CD8-positive, alpha-beta memory T cell (primary cell): Measurements from ENCODE around the gene SLC29A2. TPM values are rescaled to one million over a fixed set of nuclear protein-coding genes. Genes with fewer than 3 reads are reported as not detected.

Experiments
- CTCF ChIA-PET: fragments of 350-600 bp; sonication (Branson Sonifier 250); formaldehyde crosslinking; loops from one replicate; lab custom pipeline; 2021; ENCODE audit warnings: antibody characterized with exemption; lab: Charles Lee
- POLR2A ChIA-PET: fragments of 350-600 bp; sonication (Branson Sonifier 250); formaldehyde crosslinking; loops from one replicate; lab custom pipeline; 2021; ENCODE audit warnings: antibody characterized with exemption; lab: Charles Lee
- DNase-seq, 5 donors: peaks; one replicate each; pipeline versions ENCODE4 v3.0.0 to v3.0.0-alpha.2; 2020 to 2022; ENCODE audit warnings: mixed read lengths in 1 of 5
- H3K27ac ChIP-seq: one replicate; pipeline ENCODE4 v1.7.0; 2013; ENCODE audit warnings: low read depth, mild to moderate bottlenecking, low read length, moderate library complexity
- H3K27me3 ChIP-seq: 2 replicates; pipeline ENCODE4 v1.7.0; 2013; ENCODE audit warnings: low read length, mild to moderate bottlenecking; ENCODE audit not compliant: insufficient read depth, poor library complexity, severe bottlenecking
- H3K36me3 ChIP-seq: 2 replicates; pipeline ENCODE4 v1.7.0; 2013; ENCODE audit warnings: mild to moderate bottlenecking, low read length, moderate library complexity; ENCODE audit not compliant: insufficient read depth
- H3K4me1 ChIP-seq: 2 replicates; pipeline ENCODE4 v1.7.0; 2013; ENCODE audit warnings: mild to moderate bottlenecking, low read length, moderate library complexity; ENCODE audit not compliant: insufficient read depth
- H3K4me3 ChIP-seq: 2 replicates; pipeline ENCODE4 v1.7.0; 2013; ENCODE audit warnings: mild to moderate bottlenecking, low read length
- H3K9me3 ChIP-seq: 2 replicates; pipeline ENCODE4 v1.7.0; 2013; ENCODE audit warnings: mild to moderate bottlenecking, low read length
- H3K27ac Mint-ChIP-seq, 8 donors: one replicate each; pipeline ENCODE4 v1.8.0; 2020 to 2021; ENCODE audit warnings: mixed read lengths in 8 of 8, mild to moderate bottlenecking in 6 of 8, inconsistent platforms in 3 of 8, moderate library complexity in 3 of 8
- H3K27me3 Mint-ChIP-seq, 2 donors: one replicate each; pipeline ENCODE4 v1.8.0; 2020 to 2021; ENCODE audit warnings: mixed read lengths in 2 of 2, mild to moderate bottlenecking in 1 of 2, moderate library complexity in 1 of 2
- H3K36me3 Mint-ChIP-seq, 3 donors: one replicate each; pipeline ENCODE4 v1.8.0; 2020 to 2021; ENCODE audit warnings: mixed read lengths in 3 of 3, inconsistent platforms in 1 of 3, mild to moderate bottlenecking in 1 of 3
- H3K4me1 Mint-ChIP-seq, 3 donors: one replicate each; pipeline ENCODE4 v1.8.0; 2020 to 2021; ENCODE audit warnings: mixed read lengths in 3 of 3, inconsistent platforms in 1 of 3, mild to moderate bottlenecking in 1 of 3
- H3K4me3 Mint-ChIP-seq, 7 donors: one replicate each; pipeline ENCODE4 v1.8.0; 2020 to 2021; ENCODE audit warnings: mixed read lengths in 7 of 7, mild to moderate bottlenecking in 6 of 7, moderate library complexity in 4 of 7, inconsistent platforms in 2 of 7
- H3K9me3 Mint-ChIP-seq, 5 donors: one replicate each; pipeline ENCODE4 v1.8.0; 2020 to 2022; ENCODE audit warnings: mixed read lengths in 5 of 5, mild to moderate bottlenecking in 3 of 5, moderate library complexity in 2 of 5, inconsistent platforms in 1 of 5
- polyA plus RNA-seq: library from polyadenylated mRNA; unstranded; fragments of 300-500 nt; fragmentation: Illumina TruSeq; gene quantifications from one replicate; pipeline ENCODE4 v1.2.3, GENCODE V29; 2021
- total RNA-seq, 2 experiments: library from RNA; stranded (reverse); gene quantifications; one replicate each; pipeline ENCODE4 v1.2.3, GENCODE V29; 2021

The SLC29A2 gene
- total RNA-seq (1 to 10 TPM; 7.9 to 8.5 TPM), polyA plus RNA-seq (1.9 TPM)

DNA sequence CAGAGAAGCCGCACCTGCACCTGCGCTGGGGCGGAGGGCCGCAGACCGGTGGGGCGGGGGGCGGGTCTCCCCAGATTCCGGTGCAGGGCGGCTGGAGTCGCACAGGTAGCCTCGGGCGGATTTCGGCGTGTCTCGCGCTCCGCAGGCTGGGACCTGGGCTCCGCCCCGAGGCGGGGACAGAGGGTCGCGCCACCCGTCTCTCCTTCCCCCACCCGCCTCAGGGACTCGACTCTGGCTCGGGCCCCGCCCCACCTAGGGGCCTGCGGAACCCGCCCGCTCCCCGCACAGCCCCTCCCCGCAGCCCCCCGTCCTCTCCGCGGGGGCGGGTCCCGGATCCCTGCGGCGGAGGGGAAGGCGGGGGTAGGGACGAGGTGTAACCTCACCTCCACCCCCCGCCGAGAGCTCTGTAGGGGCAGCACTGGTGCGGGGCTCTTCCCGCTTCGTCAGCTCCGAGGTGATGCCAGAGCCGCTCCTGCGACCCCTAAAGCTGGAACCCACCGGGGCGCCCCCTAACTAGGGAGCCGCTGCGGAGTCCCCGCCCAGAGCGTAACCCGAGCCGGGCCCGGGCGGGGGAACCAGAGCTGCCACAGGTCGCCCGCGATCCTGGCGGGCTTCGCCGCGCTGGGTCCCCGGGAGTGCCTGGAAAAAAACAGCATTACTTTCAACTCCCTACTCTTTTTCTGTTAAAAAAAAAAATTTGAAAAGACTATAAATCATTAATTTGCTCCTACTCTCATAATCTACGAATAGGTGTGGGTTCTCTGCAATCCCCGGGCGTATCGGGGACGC is at the start of gene SLC29A2:
TSS of gene SLC29A2 (minus strand) at position 134 of the 789 bp plus-strand sequence. CDS start 169 bp downstream, outside the sequence.
- Mint-ChIP-seq H3K27me3 (peaks cover 0 to 3% of the 10 kb centered on the region in 2 donors), H3K27ac (peak within 1 kb of the TSS; percentile 78 to 95 (median 90)), H3K36me3 (peaks cover 0 to 2% (median 0%) of the 10 kb centered on the region in 3 donors), H3K4me1 (peaks cover 10 to 19% (median 19%) of the 10 kb centered on the region in 3 donors), H3K4me3 (peak within 1 kb of the TSS; percentile 85 to 95 (median 90)), H3K9me3 (no peaks in the 10 kb centered on the region)
- ChIA-PET CTCF (interaction anchor here (0.7 to 4.3 kb wide), 5 partner anchors 9 to 60 kb away, joined by 5 to 27 read pairs (median 8); partner anchors contain the start of gene BRMS1), POLR2A (interaction anchor here (0.6 to 2.1 kb wide), 12 partner anchors 14 to 498 kb away, joined by 3 to 22 read pairs (median 4); partner anchors contain the start of genes B4GAT1, CD248, SF3B2 and YIF1A)
- H3K36me3 ChIP-seq: no peaks in the 10 kb centered on the region
- H3K27ac ChIP-seq: peak within 1 kb of the TSS; percentile 72
- H3K4me3 ChIP-seq: peak within 1 kb of the TSS; percentile 66
- peak; percentile 68 to 86 (median 74) for DNase-seq
- H3K9me3 ChIP-seq: no peaks in the 10 kb centered on the region
- no peaks in the 10 kb centered on the region for H3K27me3 ChIP-seq
- peaks cover 7% of the 10 kb centered on the region for H3K4me1 ChIP-seq

DNA sequence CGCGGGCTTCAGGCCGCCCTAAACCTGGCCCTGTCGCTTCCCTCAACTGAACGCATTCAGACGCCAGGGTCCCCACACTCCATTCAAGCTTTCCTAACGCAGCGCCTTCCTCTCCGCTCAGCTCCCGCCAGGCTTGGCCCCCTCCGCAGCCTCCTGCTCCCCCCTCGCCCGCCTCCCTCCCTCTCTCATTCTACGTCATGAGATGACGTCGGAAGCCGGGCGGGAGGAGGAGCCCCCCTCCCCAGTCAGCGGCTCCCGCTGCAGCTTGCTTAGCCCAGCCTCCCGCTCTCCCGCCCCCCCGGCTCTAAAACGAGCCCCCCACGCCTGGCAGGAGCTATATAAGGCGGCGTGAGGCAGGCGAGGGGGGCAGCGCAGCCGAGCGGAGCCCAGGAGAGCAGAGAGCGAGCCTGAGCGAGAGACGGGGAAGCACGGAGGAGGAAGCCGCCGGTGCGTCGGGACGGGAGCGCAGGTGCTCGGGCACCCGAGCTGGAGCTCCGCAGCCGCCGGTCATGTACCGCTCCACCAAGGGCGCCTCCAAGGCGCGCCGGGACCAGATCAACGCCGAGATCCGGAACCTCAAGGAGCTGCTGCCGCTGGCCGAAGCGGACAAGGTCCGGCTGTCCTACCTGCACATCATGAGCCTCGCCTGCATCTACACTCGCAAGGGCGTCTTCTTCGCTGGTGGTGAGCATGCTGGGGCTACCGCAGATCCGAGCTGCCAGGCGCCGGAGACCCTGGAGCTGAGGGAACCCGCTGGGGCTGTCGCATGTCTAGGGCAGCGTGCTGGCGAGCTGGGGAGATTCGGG is 49.3 kb upstream of the SLC29A2 start, which contains the start of gene NPAS4:
TSS of gene NPAS4 (plus strand) at position 365 of the 806 bp plus-strand sequence. CDS start at position 510, 145 bp downstream.
- H3K27me3 Mint-ChIP-seq: peaks cover 33 to 38% of the 10 kb centered on the region in 2 donors
- peak within 1 kb of the TSS in 2 of 7 donors; percentile 18 to 25 for H3K4me3 Mint-ChIP-seq
- DNase-seq: no peak

DNA sequence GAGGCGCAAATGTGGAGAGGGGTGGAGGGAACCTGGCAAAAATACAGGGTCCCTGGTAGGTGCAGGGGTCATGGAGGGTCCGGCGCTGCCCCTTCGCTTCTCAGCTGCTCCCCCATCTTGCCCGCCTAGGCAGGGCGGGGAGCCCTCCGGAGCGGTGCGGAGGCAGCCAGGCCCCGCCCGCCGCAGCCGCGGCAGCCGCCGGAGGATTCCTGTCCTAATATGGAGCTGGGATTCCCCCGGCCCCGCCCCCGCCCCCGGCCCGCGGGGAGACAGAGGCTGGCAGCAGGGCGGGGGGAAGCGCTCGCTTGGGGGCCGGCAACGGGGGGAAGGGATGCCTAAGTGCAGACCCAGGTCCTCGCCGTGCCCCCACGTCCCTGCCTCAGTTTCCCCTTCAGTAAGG is 48.3 kb upstream of the SLC29A2 start:
- peaks cover 41 to 48% of the 10 kb centered on the region in 2 donors for H3K27me3 Mint-ChIP-seq
- peaks cover 0 to 3% (median 2%) of the 10 kb centered on the region in 5 donors for H3K9me3 Mint-ChIP-seq
- H3K36me3 ChIP-seq: no peaks in the 10 kb centered on the region
- peaks cover 35% of the 10 kb centered on the region for H3K27me3 ChIP-seq
- H3K27ac Mint-ChIP-seq: no peak overlapping the region
- H3K4me3 Mint-ChIP-seq: no peak overlapping the region
- ChIA-PET POLR2A (no interaction called here), CTCF (interaction anchor here (1.3 to 2.3 kb wide), 2 partner anchors 10 to 12 kb away, joined by 4 to 10 read pairs; no protein-coding TSS in a partner anchor)
- no peak for DNase-seq
- H3K4me1 Mint-ChIP-seq: peaks cover 5 to 13% (median 8%) of the 10 kb centered on the region in 3 donors
- no peaks in the 10 kb centered on the region for H3K9me3 ChIP-seq
- H3K4me1 ChIP-seq: no peaks in the 10 kb centered on the region
- no peaks in the 10 kb centered on the region for H3K36me3 Mint-ChIP-seq
- H3K4me3 ChIP-seq: no peak overlapping the region
- no peak overlapping the region for H3K27ac ChIP-seq

More for the DNA sequence above, 49.3 kb upstream of the SLC29A2 start, which contains the start of gene NPAS4:
- no peaks in the 10 kb centered on the region for H3K4me1 ChIP-seq
- peaks cover 5 to 13% (median 8%) of the 10 kb centered on the region in 3 donors for H3K4me1 Mint-ChIP-seq
- H3K36me3 ChIP-seq: no peaks in the 10 kb centered on the region
- no peak within 1 kb of the TSS for H3K4me3 ChIP-seq
- no peak within 1 kb of the TSS for H3K27ac ChIP-seq
- no peaks in the 10 kb centered on the region for H3K36me3 Mint-ChIP-seq
- H3K9me3 Mint-ChIP-seq: peaks cover 0 to 3% (median 2%) of the 10 kb centered on the region in 5 donors
- ChIA-PET CTCF (interaction anchor here (1.0 to 2.4 kb wide), 9 partner anchors 11 to 257 kb away, joined by 3 to 16 read pairs (median 7); partner anchors contain the start of genes MRPL11, PELI3, RBM4 and RBM4B), POLR2A (interaction anchor here (0.6 to 1.3 kb wide), 7 partner anchors 12 to 1291 kb away, joined by 3 to 5 read pairs (median 4); partner anchors contain the start of genes DPP3, MRPL11, RBM4B and YIF1A)
- H3K9me3 ChIP-seq: no peaks in the 10 kb centered on the region
- H3K27ac Mint-ChIP-seq: peak within 1 kb of the TSS in 2 of 8 donors; percentile 42 to 88
- peaks cover 32% of the 10 kb centered on the region for H3K27me3 ChIP-seq

DNA sequence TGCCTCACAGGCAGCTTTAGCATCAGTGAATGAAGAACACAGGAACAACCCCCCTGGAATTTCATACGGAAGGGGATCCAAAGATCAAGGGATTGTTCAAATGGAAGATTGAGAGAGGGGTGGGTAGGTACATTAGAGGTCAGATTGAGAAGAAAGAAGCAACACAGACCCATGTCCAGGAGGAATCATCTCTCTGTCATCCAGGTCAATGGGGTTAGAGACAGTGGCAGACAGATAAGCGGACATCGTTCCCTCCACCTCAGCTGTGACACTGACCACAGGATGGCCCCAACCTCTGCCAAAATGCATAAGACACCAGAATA is 47.4 kb upstream of the SLC29A2 start:
- Histone ChIP-seq H3K4me3 (no peak overlapping the region), H3K27me3 (peaks cover 36% of the 10 kb centered on the region), H3K9me3 (no peaks in the 10 kb centered on the region), H3K4me1 (no peaks in the 10 kb centered on the region), H3K27ac (no peak overlapping the region), H3K36me3 (no peaks in the 10 kb centered on the region)
- Mint-ChIP-seq H3K27ac (peak overlapping the region in 1 of 8 donors; percentile 86), H3K36me3 (no peaks in the 10 kb centered on the region), H3K4me3 (peak overlapping the region in 2 of 7 donors; percentile 36 to 78), H3K9me3 (peaks cover 0 to 3% (median 2%) of the 10 kb centered on the region in 5 donors), H3K4me1 (peaks cover 5 to 13% (median 8%) of the 10 kb centered on the region in 3 donors), H3K27me3 (peaks cover 47 to 57% of the 10 kb centered on the region in 2 donors)
- POLR2A ChIA-PET: no interaction called here
- DNase-seq: no peak
- CTCF ChIA-PET: interaction anchor here (1.3 kb wide), 1 partner anchor 11 kb away, joined by 4 read pairs; no protein-coding TSS in a partner anchor

GRCh38 chr11:66418168-66418985 is 46.8 kb upstream of the SLC29A2 start:
- ChIA-PET POLR2A (no interaction called here), CTCF (interaction anchor here (1.1 to 2.2 kb wide), 3 partner anchors 10 to 20 kb away, joined by 4 to 9 read pairs (median 4); partner anchors contain the start of gene MRPL11)
- Mint-ChIP-seq H3K4me1 (peaks cover 5 to 13% (median 8%) of the 10 kb centered on the region in 3 donors), H3K27me3 (peaks cover 47 to 63% of the 10 kb centered on the region in 2 donors), H3K27ac (peak overlapping the region in 2 of 8 donors; percentile 17 to 86), H3K4me3 (peak overlapping the region in 1 of 7 donors; percentile 78), H3K9me3 (peaks cover 0 to 3% (median 2%) of the 10 kb centered on the region in 5 donors), H3K36me3 (no peaks in the 10 kb centered on the region)
- peak; percentile 16 to 65 (median 22) for DNase-seq
- Histone ChIP-seq H3K27me3 (peaks cover 36% of the 10 kb centered on the region), H3K27ac (no peak overlapping the region), H3K4me3 (no peak overlapping the region), H3K4me1 (no peaks in the 10 kb centered on the region), H3K36me3 (no peaks in the 10 kb centered on the region), H3K9me3 (no peaks in the 10 kb centered on the region)

GRCh38 chr11:66417000-66417399 is 45.4 kb upstream of the SLC29A2 start:
- no peaks in the 10 kb centered on the region for H3K4me1 ChIP-seq
- Mint-ChIP-seq H3K27ac (peak overlapping the region in 1 of 8 donors; percentile 44), H3K27me3 (peaks cover 47 to 72% of the 10 kb centered on the region in 2 donors), H3K9me3 (peaks cover 0 to 3% (median 2%) of the 10 kb centered on the region in 5 donors), H3K4me3 (no peak overlapping the region), H3K4me1 (peaks cover 5 to 13% (median 8%) of the 10 kb centered on the region in 3 donors), H3K36me3 (no peaks in the 10 kb centered on the region)
- H3K4me3 ChIP-seq: no peak overlapping the region
- no peak overlapping the region for H3K27ac ChIP-seq
- peak in 1 of 5 donors; percentile 6 for DNase-seq
- POLR2A ChIA-PET: no interaction called here
- H3K9me3 ChIP-seq: no peaks in the 10 kb centered on the region
- H3K36me3 ChIP-seq: no peaks in the 10 kb centered on the region
- CTCF ChIA-PET: interaction anchor here (1.2 to 2.2 kb wide), 4 partner anchors 8 to 261 kb away, joined by 3 to 9 read pairs (median 4); partner anchors contain the start of genes MRPL11 and RBM4B
- peaks cover 36% of the 10 kb centered on the region for H3K27me3 ChIP-seq
